Measurements from ENCODE around the gene CST3. TPM values are rescaled to one million over a fixed set of nuclear protein-coding genes. Genes with fewer than 3 reads are reported as not detected.
"Not testable (repeated sequence)": the region's sequence is repeated elsewhere in the genome, so short reads cannot be mapped to it uniquely, and the experiment has no call there.

The CST3 gene
- total RNA-seq, 1 experiment from 2014 or later: 181 TPM

- TF ChIP-seq CTCF (IDR thresholded peaks at IDR 0.05 in 2 of 3, conservative IDR thresholded peaks at IDR 0.05 in 1 of 3; ENCODE audit: borderline replicate concordance in 1 of 3, insufficient read depth in 1 of 3, low read depth in 2 of 3, low read length in 2 of 3) (no peak), ZBTB33 (IDR thresholded peaks at IDR 0.05; ENCODE audit: extremely low read depth, insufficient replicate concordance, low read length) (no peak), SP1 (IDR thresholded peaks at IDR 0.05; ENCODE audit: low read depth) (peak; percentile 40; the same call in 1 of the 2 replicates)
These were observed at the start of gene CST3 (continued) for GRCh38 chr20:23637282-23638221.

- DNase-seq (ENCODE audit: low read depth, low spot score): no peak
- intact Hi-C loops (cut with micrococcal nuclease): no loop called here
- no peak overlapping the region for H3K4me2 ChIP-seq (ENCODE audit: low read length)
These were observed 48.4 kb upstream of the CST3 start for GRCh38 chr20:23686046-23686750.

GRCh38 chr20:23685529-23685896, 47.8 kb upstream of the CST3 start:
- H3K4me3 ChIP-seq (replicated peaks in 1 of 2; ENCODE audit: low read depth in 1 of 2, low read length in 2 of 2); H4K20me1 ChIP-seq (ENCODE audit: insufficient read depth); H3K79me2 ChIP-seq (ENCODE audit: insufficient read depth, low read length); H3K4me1 ChIP-seq (ENCODE audit: control insufficient read depth in 1 of 2, insufficient read depth in 2 of 2, low read length in 2 of 2); H3K36me3 ChIP-seq (ENCODE audit: control insufficient read depth in 1 of 2, insufficient read depth in 2 of 2, low read length in 2 of 2); H3K9me3 ChIP-seq (ENCODE audit: control insufficient read depth in 1 of 2, insufficient read depth in 1 of 2, low read depth in 1 of 2, low read length in 2 of 2); H3K27ac ChIP-seq (ENCODE audit: low read depth, low read length); RAD21 ChIA-PET (ENCODE audit: low non-redundant PET in 1 of 2, low total read pairs in 2 of 2, uncharacterized antibody in 2 of 2, unreplicated experiment in 2 of 2); CTCF ChIA-PET; BruUV-seq (replicated peaks); DNase-seq (ENCODE audit: low read depth, low spot score); H3K27me3 ChIP-seq (ENCODE audit: insufficient read depth, low read length); H3K9ac ChIP-seq (ENCODE audit: low read length); ATAC-seq; POLR2A ChIA-PET; H2AFZ ChIP-seq (ENCODE audit: low read depth, low read length, poor library complexity, severe bottlenecking); intact Hi-C loops (cut with micrococcal nuclease); H3K4me2 ChIP-seq (ENCODE audit: low read length); H3K9me2 ChIP-seq (ENCODE audit: insufficient read depth): not testable (repeated sequence)

More at GRCh38 chr20:23686046-23686750, 48.4 kb upstream of the CST3 start:
- H4K20me1 ChIP-seq (ENCODE audit: insufficient read depth): no peaks in the 10 kb centered on the region
- no peak for TF ChIP-seq ZNF274 (IDR thresholded peaks at IDR 0.05; ENCODE audit: low read depth, low read length)
- ChIA-PET RAD21 (ENCODE audit: low non-redundant PET in 1 of 2, low total read pairs in 2 of 2, uncharacterized antibody in 2 of 2, unreplicated experiment in 2 of 2) (no interaction called here), CTCF (no interaction called here), POLR2A (no interaction called here)
- H2AFZ ChIP-seq (ENCODE audit: low read depth, low read length, poor library complexity, severe bottlenecking): no peak overlapping the region
- no TSS peak for BruUV-seq (replicated peaks)
- no peak overlapping the region for H3K9ac ChIP-seq (ENCODE audit: low read length)
- no peaks in the 10 kb centered on the region for H3K9me2 ChIP-seq (ENCODE audit: insufficient read depth)
- no peak for ATAC-seq
- H3K4me3 ChIP-seq (replicated peaks in 1 of 2; ENCODE audit: low read depth in 1 of 2, low read length in 2 of 2): no peak overlapping the region
- no peaks in the 10 kb centered on the region for H3K36me3 ChIP-seq (ENCODE audit: control insufficient read depth in 1 of 2, insufficient read depth in 2 of 2, low read length in 2 of 2)
- H3K4me1 ChIP-seq (ENCODE audit: control insufficient read depth in 1 of 2, insufficient read depth in 2 of 2, low read length in 2 of 2): no peaks in the 10 kb centered on the region
- no peaks in the 10 kb centered on the region for H3K79me2 ChIP-seq (ENCODE audit: insufficient read depth, low read length)
- H3K9me3 ChIP-seq (ENCODE audit: control insufficient read depth in 1 of 2, insufficient read depth in 1 of 2, low read depth in 1 of 2, low read length in 2 of 2): no peaks in the 10 kb centered on the region
- no peak overlapping the region for H3K27ac ChIP-seq (ENCODE audit: low read depth, low read length)
- H3K27me3 ChIP-seq (ENCODE audit: insufficient read depth, low read length): 0 out of 2 replicates have a peak, but pooled peaks cover 4% of the 10 kb centered on the region

Data from HCT116 (cell line).